OCI-LY3 (cell line): ENCODE measurements around the gene ASCL2.

Experiments used
- H2AFZ ChIP-seq: fragments of 200-600, 300-600 bp; shearing (Covaris generic); 2 replicates; pipeline ENCODE4 v1.6.0; 2014; ENCODE audit warnings: antibody characterized with exemption, low read depth, low read length
- H3K27ac ChIP-seq: fragments of 200-600, 300-600 bp; sonication (generic); 2 replicates; pipeline ENCODE4 v1.5.1; 2014; ENCODE audit warnings: mild to moderate bottlenecking, low read length, moderate library complexity, mixed read lengths
- H3K27me3 ChIP-seq: fragments of 200-600, 300-600 bp; sonication (generic); 2 replicates; pipeline ENCODE4 v1.6.1; 2014; ENCODE audit warnings: low read depth, low read length, mixed read lengths
- H3K36me3 ChIP-seq: fragments of 200-600, 300-600 bp; sonication (generic); replicated peaks from 2 replicates; pipeline ENCODE3; 2014; ENCODE audit warnings: low read depth, low read length, mixed read lengths
- H3K4me1 ChIP-seq: fragments of 300-600, 200-600 bp; sonication (generic); 2 replicates; pipeline ENCODE4 v1.6.1; 2014; ENCODE audit warnings: low read length, mixed read lengths
- H3K4me2 ChIP-seq: fragments of 200-600, 300-600 bp; sonication (generic); 2 replicates; pipeline ENCODE4 v1.6.1; 2014; ENCODE audit warnings: low read length, mixed read lengths
- H3K4me3 ChIP-seq: fragments of 300-600, 200-600 bp; sonication (generic); 2 replicates; pipeline ENCODE4 v1.5.1; 2014; ENCODE audit warnings: antibody characterized with exemption, mild to moderate bottlenecking, low read length, moderate library complexity
- H3K79me2 ChIP-seq: fragments of 300-600, 200-600 bp; shearing (Covaris generic); 2 replicates; pipeline ENCODE4 v1.6.1; 2014; ENCODE audit warnings: mild to moderate bottlenecking, low read length, mixed read lengths
- H3K9ac ChIP-seq: fragments of 300-600, 200-600 bp; shearing (Covaris generic); 2 replicates; pipeline ENCODE4 v1.6.0; 2014; ENCODE audit warnings: mild to moderate bottlenecking, low read length, moderate library complexity
- H3K9me3 ChIP-seq: fragments of 200-600, 300-600 bp; shearing (Covaris generic); 2 replicates; pipeline ENCODE4 v1.6.1; 2014; ENCODE audit warnings: low read length, mixed read lengths; ENCODE audit not compliant: insufficient read depth
- H4K20me1 ChIP-seq: fragments of 200-600, 300-600 bp; sonication (generic); 2 replicates; pipeline ENCODE4 v1.6.1; 2016; ENCODE audit warnings: low read length, mixed read lengths; ENCODE audit not compliant: insufficient read depth
- EZH2phosphoT487 ChIP-seq: fragments of 200-600 bp; shearing (Covaris generic); IDR thresholded peaks from 2 replicates; pipeline ENCODE4 v1.6.1; 2018; ENCODE audit warnings: antibody characterized with exemption, mixed run types, low read depth
- TF ChIP-seq, protein P1 (sequence below): fragments of 200-600, 300-600 bp; sonication (generic); IDR thresholded peaks from 2 replicates; pipeline ENCODE4 v1.5.1; 2014; ENCODE audit warnings: antibody characterized with exemption, low read length, low read depth

ASCL2 gene

DNA sequence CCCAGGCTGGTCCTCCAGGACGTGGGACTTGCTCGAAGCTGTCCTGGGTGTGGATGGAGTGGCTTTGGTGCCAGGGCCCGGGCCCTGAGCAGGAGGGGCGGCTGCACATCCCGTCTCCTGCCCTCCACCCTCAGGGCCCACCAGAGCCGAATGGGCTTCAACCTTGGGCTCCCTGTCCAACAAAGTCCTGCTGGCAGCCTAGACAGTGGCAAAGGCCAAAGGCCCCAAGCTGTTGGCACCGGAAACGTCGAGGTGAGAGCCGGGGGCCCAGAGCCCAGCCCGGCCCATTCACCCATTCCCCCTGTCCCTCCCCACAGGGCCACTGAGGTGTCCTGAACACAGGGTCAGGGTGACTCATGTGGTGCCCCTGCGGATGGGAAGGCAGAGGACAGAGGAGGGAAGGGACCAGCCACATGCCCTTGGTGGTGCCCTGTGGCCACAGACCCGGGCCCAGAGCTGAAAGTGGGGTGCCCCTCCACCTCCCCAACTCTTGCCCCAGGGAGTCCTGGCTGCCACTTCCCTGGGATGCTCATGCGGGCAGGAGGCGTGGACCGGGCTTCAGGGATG, 40.5 kb upstream of the ASCL2 start:
- Histone ChIP-seq H3K4me2 (no peak overlapping the region), H3K79me2 (no peaks in the 10 kb centered on the region), H3K27ac (no peak overlapping the region), H3K36me3 (no peaks in the 10 kb centered on the region), H3K9me3 (no peaks in the 10 kb centered on the region), H3K9ac (no peak overlapping the region), H3K4me3 (no peak overlapping the region), H3K4me1 (no peaks in the 10 kb centered on the region), H4K20me1 (no peaks in the 10 kb centered on the region), H2AFZ (no peak overlapping the region), H3K27me3 (no peaks in the 10 kb centered on the region)
- TF ChIP-seq, protein P1, sequence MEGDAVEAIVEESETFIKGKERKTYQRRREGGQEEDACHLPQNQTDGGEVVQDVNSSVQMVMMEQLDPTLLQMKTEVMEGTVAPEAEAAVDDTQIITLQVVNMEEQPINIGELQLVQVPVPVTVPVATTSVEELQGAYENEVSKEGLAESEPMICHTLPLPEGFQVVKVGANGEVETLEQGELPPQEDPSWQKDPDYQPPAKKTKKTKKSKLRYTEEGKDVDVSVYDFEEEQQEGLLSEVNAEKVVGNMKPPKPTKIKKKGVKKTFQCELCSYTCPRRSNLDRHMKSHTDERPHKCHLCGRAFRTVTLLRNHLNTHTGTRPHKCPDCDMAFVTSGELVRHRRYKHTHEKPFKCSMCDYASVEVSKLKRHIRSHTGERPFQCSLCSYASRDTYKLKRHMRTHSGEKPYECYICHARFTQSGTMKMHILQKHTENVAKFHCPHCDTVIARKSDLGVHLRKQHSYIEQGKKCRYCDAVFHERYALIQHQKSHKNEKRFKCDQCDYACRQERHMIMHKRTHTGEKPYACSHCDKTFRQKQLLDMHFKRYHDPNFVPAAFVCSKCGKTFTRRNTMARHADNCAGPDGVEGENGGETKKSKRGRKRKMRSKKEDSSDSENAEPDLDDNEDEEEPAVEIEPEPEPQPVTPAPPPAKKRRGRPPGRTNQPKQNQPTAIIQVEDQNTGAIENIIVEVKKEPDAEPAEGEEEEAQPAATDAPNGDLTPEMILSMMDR: no peak
- TF ChIP-seq EZH2phosphoT487: no peak

DNA sequence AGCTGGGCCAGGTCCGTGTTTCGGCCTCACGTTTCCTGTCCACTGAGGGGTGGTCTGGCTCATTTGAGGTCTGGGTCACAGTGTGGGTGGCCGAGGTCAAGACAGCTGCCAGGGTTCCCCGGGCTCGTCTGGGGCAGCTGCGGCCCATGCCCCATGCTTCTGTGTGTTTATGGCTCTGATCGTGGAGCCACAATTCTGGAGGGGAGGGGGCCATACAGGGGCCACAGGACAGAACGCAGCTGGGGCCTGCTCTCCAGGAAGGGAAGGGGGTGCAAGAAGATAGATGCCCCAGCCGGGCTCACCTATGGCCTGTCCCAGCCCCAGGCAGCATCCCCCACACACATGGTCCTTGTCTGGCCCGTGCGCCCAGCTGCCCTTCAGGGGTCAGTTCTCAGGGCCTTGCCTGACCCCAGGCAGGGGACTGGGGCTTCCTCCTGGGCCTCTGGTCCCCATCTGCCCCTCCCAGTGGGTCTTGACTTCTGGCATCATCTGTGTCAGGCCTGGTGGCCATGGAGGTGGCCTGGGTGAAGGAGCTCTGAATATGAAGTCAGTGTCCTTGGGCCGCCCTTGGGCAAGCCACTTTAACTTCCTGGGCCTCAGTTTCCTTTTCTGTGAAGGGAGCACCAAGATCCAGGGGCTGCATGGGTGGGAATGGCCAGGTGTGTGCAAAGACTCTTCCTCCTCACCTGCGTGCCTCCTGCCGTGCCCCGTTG, 39.8 kb upstream of the ASCL2 start:
- TF ChIP-seq, protein P1: no peak
- no peak for TF ChIP-seq EZH2phosphoT487
- Histone ChIP-seq H3K27me3 (no peaks in the 10 kb centered on the region), H3K79me2 (no peaks in the 10 kb centered on the region), H3K36me3 (no peaks in the 10 kb centered on the region), H3K4me3 (no peak overlapping the region), H3K9ac (no peak overlapping the region), H3K9me3 (no peaks in the 10 kb centered on the region), H4K20me1 (no peaks in the 10 kb centered on the region), H3K4me1 (no peaks in the 10 kb centered on the region), H3K4me2 (no peak overlapping the region), H3K27ac (no peak overlapping the region), H2AFZ (no peak overlapping the region)

DNA sequence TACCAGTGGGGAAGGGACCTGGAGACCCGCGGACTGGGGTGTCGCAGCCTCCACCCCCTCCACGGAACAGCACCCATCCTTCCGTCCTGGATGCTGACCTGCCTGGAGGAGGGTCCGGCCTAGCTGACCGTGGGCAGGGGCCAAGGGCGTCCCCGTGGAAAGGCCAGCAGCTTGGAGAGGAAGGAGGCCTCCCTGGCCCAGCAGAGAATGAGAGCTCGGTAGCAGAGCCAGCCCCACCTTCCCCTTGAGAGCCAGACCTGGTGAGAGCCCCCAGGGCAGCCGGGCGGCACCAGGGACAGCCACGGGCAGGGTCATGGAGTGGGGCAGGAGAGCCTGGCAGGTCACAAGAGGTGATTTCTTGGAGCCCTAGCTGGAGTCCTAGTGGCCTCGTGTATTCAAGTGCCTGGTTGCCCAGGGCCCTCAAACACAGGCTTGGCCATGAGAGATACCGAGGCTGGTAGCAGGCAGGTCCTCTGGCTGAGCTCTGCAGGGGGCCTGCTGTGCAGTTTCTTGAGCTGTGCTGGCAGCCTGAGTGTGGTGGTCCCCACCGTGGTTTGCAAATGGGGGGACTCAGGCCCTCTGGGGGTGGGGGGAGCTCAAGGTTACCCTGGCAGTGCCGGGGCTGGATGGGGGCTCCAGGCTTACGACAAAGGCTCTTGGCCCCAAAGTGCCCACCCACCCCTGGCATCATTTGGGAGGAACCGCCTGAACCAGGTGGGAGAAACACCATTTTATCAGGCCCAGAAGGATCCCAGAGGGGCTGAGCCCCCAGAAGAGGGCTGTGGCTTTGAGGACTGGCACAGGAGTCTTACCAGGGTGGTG, 39.1 kb upstream of the ASCL2 start:
- no peaks in the 10 kb centered on the region for H3K9me3 ChIP-seq
- no peaks in the 10 kb centered on the region for H3K79me2 ChIP-seq
- no peaks in the 10 kb centered on the region for H3K4me1 ChIP-seq
- H4K20me1 ChIP-seq: no peaks in the 10 kb centered on the region
- no peak overlapping the region for H3K4me3 ChIP-seq
- TF ChIP-seq EZH2phosphoT487: no peak
- TF ChIP-seq, protein P1: no peak
- H2AFZ ChIP-seq: no peak overlapping the region
- H3K9ac ChIP-seq: no peak overlapping the region
- H3K27ac ChIP-seq: no peak overlapping the region
- no peak overlapping the region for H3K4me2 ChIP-seq
- no peaks in the 10 kb centered on the region for H3K36me3 ChIP-seq
- H3K27me3 ChIP-seq: no peaks in the 10 kb centered on the region

DNA sequence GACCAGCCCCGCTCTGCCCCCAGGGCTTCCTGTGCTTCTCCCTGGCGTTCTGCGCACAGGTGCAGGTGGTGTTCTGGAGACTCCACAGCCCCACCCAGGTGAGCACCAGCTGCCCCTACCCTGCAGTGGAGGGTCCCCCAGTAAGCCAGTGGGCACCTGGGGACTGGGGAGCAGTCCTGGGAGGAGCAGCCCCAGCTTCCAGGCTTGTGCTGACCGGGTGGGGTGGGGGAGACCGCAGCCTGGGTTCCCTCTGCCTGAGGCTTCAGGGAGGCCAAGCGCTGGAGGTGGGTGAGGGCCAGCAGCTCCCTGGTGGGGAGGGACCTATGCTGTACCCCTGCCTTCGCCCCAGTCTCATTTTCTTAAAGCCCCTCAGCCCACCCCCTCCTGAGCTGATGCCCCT, 38.3 kb upstream of the ASCL2 start:
- no peak overlapping the region for H3K9ac ChIP-seq
- TF ChIP-seq, protein P1: no peak
- no peak for TF ChIP-seq EZH2phosphoT487
- no peak overlapping the region for H3K4me2 ChIP-seq
- no peaks in the 10 kb centered on the region for H4K20me1 ChIP-seq
- no peaks in the 10 kb centered on the region for H3K4me1 ChIP-seq
- no peaks in the 10 kb centered on the region for H3K79me2 ChIP-seq
- H3K27me3 ChIP-seq: no peaks in the 10 kb centered on the region
- no peak overlapping the region for H3K4me3 ChIP-seq
- no peaks in the 10 kb centered on the region for H3K9me3 ChIP-seq
- H2AFZ ChIP-seq: no peak overlapping the region
- H3K36me3 ChIP-seq: no peaks in the 10 kb centered on the region
- no peak overlapping the region for H3K27ac ChIP-seq
